SK-N-MC (cell line): ENCODE data around the gene CPTP.
A peak's percentile ranks its signal among the peaks of the same experiment; 100 is the strongest.

Experiments
- DNase-seq: peaks from one replicate; pipeline ENCODE4 v3.0.0-alpha.2; 2011; ENCODE audit warnings: low read depth, low spot score
- H3K27ac ChIP-seq: fragments of 200-600 bp; sonication (generic); 2 replicates; pipeline ENCODE4 v1.5.1; 2016; ENCODE audit warnings: mixed run types
- H3K36me3 ChIP-seq: fragments of 200-600 bp; sonication (generic); 2 replicates; pipeline ENCODE4 v1.6.1; 2017; ENCODE audit warnings: antibody characterized with exemption, low read length, mixed read lengths; ENCODE audit not compliant: insufficient read depth
- H3K4me3 ChIP-seq: fragments of 200-600 bp; sonication (generic); 2 replicates; pipeline ENCODE4 v1.5.1; 2016
- H3K9ac ChIP-seq: fragments of 200-600 bp; sonication (generic); 2 replicates; pipeline ENCODE4 v1.8.0; 2017; ENCODE audit warnings: mixed run types, mixed read lengths; ENCODE audit not compliant: insufficient read length
- H3K9me3 ChIP-seq: fragments of 200-600 bp; sonication (generic); 2 replicates; pipeline ENCODE4 v1.6.1; 2017; ENCODE audit warnings: low read depth, mild to moderate bottlenecking, antibody characterized with exemption, low read length, moderate library complexity, mixed read lengths
- EZH2 ChIP-seq: fragments of 200-600 bp; sonication (generic); IDR thresholded peaks from one replicate; pipeline ENCODE4 v1.6.1; 2017; ENCODE audit warnings: antibody characterized with exemption
- FOXP2 ChIP-seq: optimal IDR thresholded peaks from 2 replicates; pipeline ENCODE3; 2011; ENCODE audit warnings: mild to moderate bottlenecking, moderate library complexity; ENCODE audit not compliant: insufficient read depth; ENCODE audit errors: extremely low read length, control extremely low read depth
- POLR2AphosphoS5 ChIP-seq: IDR thresholded peaks from 2 replicates; pipeline ENCODE4 v1.6.1; 2012; ENCODE audit warnings: mild to moderate bottlenecking, low read depth, low read length, borderline replicate concordance

CPTP gene

GRCh38 chr1:1334835-1335234, 10.2 kb downstream of the CPTP start:
- H3K4me3 ChIP-seq = no peak overlapping the region
- peaks cover 3% of the 10 kb centered on the region; the same call in 1 of the 2 replicates for H3K36me3 ChIP-seq
- no peak for DNase-seq
- no peak overlapping the region for H3K27ac ChIP-seq
- H3K9ac ChIP-seq = no peak overlapping the region
- no peaks in the 10 kb centered on the region for H3K9me3 ChIP-seq
- TF ChIP-seq FOXP2 (no peak), EZH2 (no peak), POLR2AphosphoS5 (no peak)

- Histone ChIP-seq H3K4me3 (no peak overlapping the region), H3K9ac (no peak overlapping the region), H3K9me3 (no peaks in the 10 kb centered on the region), H3K27ac (no peak overlapping the region), H3K36me3 (peaks cover 3% of the 10 kb centered on the region; the same call in 1 of the 2 replicates)
- DNase-seq = no peak
- no peak for TF ChIP-seq EZH2
- no peak for TF ChIP-seq FOXP2
- no peak for TF ChIP-seq POLR2AphosphoS5
These were observed 10.7 kb downstream of the CPTP start for GRCh38 chr1:1335283-1335682.

GRCh38 chr1:1335792-1336248, 11.2 kb downstream of the CPTP start:
- 0 out of 2 replicates have a peak, but pooled peaks have one; percentile 6 for TF ChIP-seq POLR2AphosphoS5
- no peak for TF ChIP-seq EZH2
- no peak for DNase-seq
- Histone ChIP-seq H3K9ac (no peak overlapping the region), H3K36me3 (peaks cover 3% of the 10 kb centered on the region; the same call in 1 of the 2 replicates), H3K4me3 (no peak overlapping the region), H3K9me3 (no peaks in the 10 kb centered on the region), H3K27ac (no peak overlapping the region)

GRCh38 chr1:1336446-1336845, 11.8 kb downstream of the CPTP start:
- no peaks in the 10 kb centered on the region for H3K9me3 ChIP-seq
- H3K27ac ChIP-seq = no peak overlapping the region
- peaks cover 3% of the 10 kb centered on the region; the same call in 1 of the 2 replicates for H3K36me3 ChIP-seq
- no peak overlapping the region for H3K9ac ChIP-seq
- no peak for TF ChIP-seq FOXP2
- no peak for TF ChIP-seq EZH2
- no peak for TF ChIP-seq POLR2AphosphoS5
- H3K4me3 ChIP-seq = no peak overlapping the region
- DNase-seq = no peak

- TF ChIP-seq EZH2 (no peak), POLR2AphosphoS5 (no peak), FOXP2 (no peak)
- Histone ChIP-seq H3K4me3 (no peak overlapping the region), H3K9ac (no peak overlapping the region), H3K9me3 (no peaks in the 10 kb centered on the region), H3K27ac (no peak overlapping the region), H3K36me3 (peaks cover 3% of the 10 kb centered on the region; the same call in 1 of the 2 replicates)
- DNase-seq = no peak
These were observed 12.6 kb downstream of the CPTP start for GRCh38 chr1:1336931-1337792.

GRCh38 chr1:1337793-1338147, 13.2 kb downstream of the CPTP start:
- DNase-seq = no peak
- H3K9ac ChIP-seq = no peak overlapping the region
- H3K36me3 ChIP-seq = peaks cover 3% of the 10 kb centered on the region; the same call in 1 of the 2 replicates
- TF ChIP-seq FOXP2 (no peak), POLR2AphosphoS5 (no peak), EZH2 (no peak)
- H3K9me3 ChIP-seq = no peaks in the 10 kb centered on the region
- H3K27ac ChIP-seq = no peak overlapping the region
- H3K4me3 ChIP-seq = no peak overlapping the region

- peaks cover 3% of the 10 kb centered on the region; the same call in 1 of the 2 replicates for H3K36me3 ChIP-seq
- H3K27ac ChIP-seq = no peak overlapping the region
- DNase-seq = no peak
- no peak overlapping the region for H3K9ac ChIP-seq
- H3K4me3 ChIP-seq = no peak overlapping the region
- no peaks in the 10 kb centered on the region for H3K9me3 ChIP-seq
- TF ChIP-seq EZH2 (no peak), POLR2AphosphoS5 (no peak), FOXP2 (no peak)
These were observed 13.7 kb downstream of the CPTP start for GRCh38 chr1:1338278-1338677.

GRCh38 chr1:1340185-1340584, 15.6 kb downstream of the CPTP start:
- H3K4me3 ChIP-seq = no peak overlapping the region
- no peak overlapping the region for H3K9ac ChIP-seq
- H3K27ac ChIP-seq = no peak overlapping the region
- no peak for DNase-seq
- H3K36me3 ChIP-seq = peaks cover 3% of the 10 kb centered on the region; the same call in 1 of the 2 replicates
- H3K9me3 ChIP-seq = no peaks in the 10 kb centered on the region
- TF ChIP-seq EZH2 (no peak), FOXP2 (no peak), POLR2AphosphoS5 (no peak)
